ENCODE results near the gene GFPT2.

GRCh38 chr5:180366326-180366725 lies 13.2 kb upstream of the GFPT2 start:
- TF ChIP-seq, protein P1, sequence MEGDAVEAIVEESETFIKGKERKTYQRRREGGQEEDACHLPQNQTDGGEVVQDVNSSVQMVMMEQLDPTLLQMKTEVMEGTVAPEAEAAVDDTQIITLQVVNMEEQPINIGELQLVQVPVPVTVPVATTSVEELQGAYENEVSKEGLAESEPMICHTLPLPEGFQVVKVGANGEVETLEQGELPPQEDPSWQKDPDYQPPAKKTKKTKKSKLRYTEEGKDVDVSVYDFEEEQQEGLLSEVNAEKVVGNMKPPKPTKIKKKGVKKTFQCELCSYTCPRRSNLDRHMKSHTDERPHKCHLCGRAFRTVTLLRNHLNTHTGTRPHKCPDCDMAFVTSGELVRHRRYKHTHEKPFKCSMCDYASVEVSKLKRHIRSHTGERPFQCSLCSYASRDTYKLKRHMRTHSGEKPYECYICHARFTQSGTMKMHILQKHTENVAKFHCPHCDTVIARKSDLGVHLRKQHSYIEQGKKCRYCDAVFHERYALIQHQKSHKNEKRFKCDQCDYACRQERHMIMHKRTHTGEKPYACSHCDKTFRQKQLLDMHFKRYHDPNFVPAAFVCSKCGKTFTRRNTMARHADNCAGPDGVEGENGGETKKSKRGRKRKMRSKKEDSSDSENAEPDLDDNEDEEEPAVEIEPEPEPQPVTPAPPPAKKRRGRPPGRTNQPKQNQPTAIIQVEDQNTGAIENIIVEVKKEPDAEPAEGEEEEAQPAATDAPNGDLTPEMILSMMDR (IDR thresholded peaks at IDR 0.05; ENCODE audit: borderline replicate concordance, extremely low read depth, low read length, poor library complexity, severe bottlenecking) = no peak
- TF ChIP-seq EZH2 (IDR thresholded peaks at IDR 0.05; ENCODE audit: borderline replicate concordance, low read depth, low read length, severe bottlenecking) = no peak

All from DND-41 (cell line).